Measurements from ENCODE around the gene LRFN5. TPM values are rescaled to one million over a fixed set of nuclear protein-coding genes. Genes with fewer than 3 reads are reported as not detected.
"Not testable (repeated sequence)": the region's sequence is repeated elsewhere in the genome, so short reads cannot be mapped to it uniquely, and the experiment has no call there.

The LRFN5 gene
- 1.3 TPM for polyA plus RNA-seq (2013, experiment 1 of 2)
- 1.2 TPM for polyA plus RNA-seq (2013, experiment 2 of 2)

- peak; percentile 54 for DNase-seq (ENCODE audit: low spot score)
- Histone ChIP-seq H3K27ac (replicated peaks; ENCODE audit: low read length) (no peak within 1 kb of the TSS), H4K8ac (ENCODE audit: low read depth, low read length) (no peak within 1 kb of the TSS), H3K36me3 (replicated peaks in 1 of 2; ENCODE audit: control insufficient read depth in 2 of 2, insufficient read depth in 2 of 2, low read length in 2 of 2) (no peaks in the 10 kb centered on the region), H2AFZ (ENCODE audit: low read length) (peak within 1 kb of the TSS; percentile 96), H3K4me1 (ENCODE audit: control insufficient read depth in 2 of 2, insufficient read depth in 1 of 2, low read depth in 1 of 2, low read length in 2 of 2) (peaks cover 9 to 13% of the 10 kb centered on the region in 2 donors), H3K9me3 (replicated peaks in 1 of 2; ENCODE audit: control insufficient read depth in 2 of 2, insufficient read depth in 1 of 2, low read depth in 1 of 2, low read length in 2 of 2) (no peaks in the 10 kb centered on the region), H2BK120ac (ENCODE audit: low read depth, low read length) (no peak within 1 kb of the TSS), H3K9ac (ENCODE audit: low read depth, low read length, poor library complexity) (peak within 1 kb of the TSS; percentile 89), H2BK5ac (ENCODE audit: low read length) (peak within 1 kb of the TSS; percentile 56), H3K27me3 (ENCODE audit: control insufficient read depth in 3 of 3, insufficient read depth in 3 of 3, low read depth in 1 of 3, low read length in 3 of 3) (peaks cover 10 to 47% (median 40%) of the 10 kb centered on the region in 3 experiments), H2AK5ac (ENCODE audit: low read depth, low read length) (no peak within 1 kb of the TSS), H3K4me3 (ENCODE audit: low read length in 2 of 2) (peak within 1 kb of the TSS; percentile 55 to 82), H3K18ac (ENCODE audit: low read length) (peak within 1 kb of the TSS; percentile 92), H2BK12ac (ENCODE audit: low read length) (no peak within 1 kb of the TSS), H3K4ac (ENCODE audit: low read length) (no peak within 1 kb of the TSS), H3K79me1 (ENCODE audit: low read depth, low read length) (no peaks in the 10 kb centered on the region), H3K14ac (ENCODE audit: low read length) (no peak within 1 kb of the TSS), H3K4me2 (ENCODE audit: insufficient read depth, low read length, poor library complexity, severe bottlenecking) (peak within 1 kb of the TSS; percentile 87), H2BK15ac (ENCODE audit: low read length) (no peak within 1 kb of the TSS), H3K23ac (ENCODE audit: low read depth, low read length, poor library complexity) (no peak within 1 kb of the TSS), H4K91ac (ENCODE audit: low read depth, low read length, poor library complexity) (no peak within 1 kb of the TSS)
- WGBS, 2 donors (ENCODE audit: extremely low coverage in 2 of 2, insufficient read length in 2 of 2, insufficient replicate concordance in 1 of 2) = no CpG with 5 or more reads among the region's 76 CpGs
Observed at GRCh38 chr14:41606532-41607303, at the start of gene LRFN5. LRFN5 (plus strand) TSS chr14:41606876.

- no peak overlapping the region for H2BK12ac ChIP-seq (ENCODE audit: low read length)
- no peak overlapping the region for H2AK5ac ChIP-seq (ENCODE audit: low read depth, low read length)
- no peak overlapping the region for H3K4me2 ChIP-seq (ENCODE audit: insufficient read depth, low read length, poor library complexity, severe bottlenecking)
- H2BK5ac ChIP-seq (ENCODE audit: low read length) = no peak overlapping the region
- no peaks in the 10 kb centered on the region for H3K36me3 ChIP-seq (replicated peaks in 1 of 2; ENCODE audit: control insufficient read depth in 2 of 2, insufficient read depth in 2 of 2, low read length in 2 of 2)
- H3K14ac ChIP-seq (ENCODE audit: low read length) = no peak overlapping the region
- no peak for DNase-seq (ENCODE audit: low spot score)
- H2BK120ac ChIP-seq (ENCODE audit: low read depth, low read length) = no peak overlapping the region
- no peak overlapping the region for H2AFZ ChIP-seq (ENCODE audit: low read length)
- no peaks in the 10 kb centered on the region for H3K79me1 ChIP-seq (ENCODE audit: low read depth, low read length)
- no peak overlapping the region for H3K27ac ChIP-seq (replicated peaks; ENCODE audit: low read length)
- H3K4me1 ChIP-seq (ENCODE audit: control insufficient read depth in 2 of 2, insufficient read depth in 1 of 2, low read depth in 1 of 2, low read length in 2 of 2) = peaks cover 0 to 2% of the 10 kb centered on the region in 2 donors
- no peak overlapping the region for H3K4me3 ChIP-seq (ENCODE audit: low read length in 2 of 2)
- H4K91ac ChIP-seq (ENCODE audit: low read depth, low read length, poor library complexity) = no peak overlapping the region
- H3K27me3 ChIP-seq (ENCODE audit: control insufficient read depth in 3 of 3, insufficient read depth in 3 of 3, low read depth in 1 of 3, low read length in 3 of 3) = no peaks in the 10 kb centered on the region
- no peak overlapping the region for H2BK15ac ChIP-seq (ENCODE audit: low read length)
- H3K9me3 ChIP-seq (replicated peaks in 1 of 2; ENCODE audit: control insufficient read depth in 2 of 2, insufficient read depth in 1 of 2, low read depth in 1 of 2, low read length in 2 of 2) = no peaks in the 10 kb centered on the region
- H3K4ac ChIP-seq (ENCODE audit: low read length) = no peak overlapping the region
- no peak overlapping the region for H3K18ac ChIP-seq (ENCODE audit: low read length)
- no peak overlapping the region for H3K9ac ChIP-seq (ENCODE audit: low read depth, low read length, poor library complexity)
- no peak overlapping the region for H3K23ac ChIP-seq (ENCODE audit: low read depth, low read length, poor library complexity)
- no peak overlapping the region for H4K8ac ChIP-seq (ENCODE audit: low read depth, low read length)
Observed at GRCh38 chr14:41558490-41558889, 48.2 kb upstream of the LRFN5 start.

GRCh38 chr14:41566864-41567263, 39.8 kb upstream of the LRFN5 start:
- DNase-seq (ENCODE audit: low spot score); H3K79me1 ChIP-seq (ENCODE audit: low read depth, low read length); H2AFZ ChIP-seq (ENCODE audit: low read length); H3K4ac ChIP-seq (ENCODE audit: low read length); H3K4me2 ChIP-seq (ENCODE audit: insufficient read depth, low read length, poor library complexity, severe bottlenecking); H2BK12ac ChIP-seq (ENCODE audit: low read length); H3K27ac ChIP-seq (replicated peaks; ENCODE audit: low read length); H3K27me3 ChIP-seq (ENCODE audit: control insufficient read depth in 3 of 3, insufficient read depth in 3 of 3, low read depth in 1 of 3, low read length in 3 of 3); H3K14ac ChIP-seq (ENCODE audit: low read length); H4K8ac ChIP-seq (ENCODE audit: low read depth, low read length); H3K4me1 ChIP-seq (ENCODE audit: control insufficient read depth in 2 of 2, insufficient read depth in 1 of 2, low read depth in 1 of 2, low read length in 2 of 2); H2AK5ac ChIP-seq (ENCODE audit: low read depth, low read length); H4K91ac ChIP-seq (ENCODE audit: low read depth, low read length, poor library complexity); H2BK120ac ChIP-seq (ENCODE audit: low read depth, low read length); H3K9me3 ChIP-seq (replicated peaks in 1 of 2; ENCODE audit: control insufficient read depth in 2 of 2, insufficient read depth in 1 of 2, low read depth in 1 of 2, low read length in 2 of 2); H3K23ac ChIP-seq (ENCODE audit: low read depth, low read length, poor library complexity); H3K36me3 ChIP-seq (replicated peaks in 1 of 2; ENCODE audit: control insufficient read depth in 2 of 2, insufficient read depth in 2 of 2, low read length in 2 of 2); H3K4me3 ChIP-seq (ENCODE audit: low read length in 2 of 2); H2BK15ac ChIP-seq (ENCODE audit: low read length); H2BK5ac ChIP-seq (ENCODE audit: low read length); H3K18ac ChIP-seq (ENCODE audit: low read length); H3K9ac ChIP-seq (ENCODE audit: low read depth, low read length, poor library complexity): not testable (repeated sequence)
- no CpG with 5 or more reads among the region's 3 CpGs for WGBS, 2 donors (ENCODE audit: extremely low coverage in 2 of 2, insufficient read length in 2 of 2, insufficient replicate concordance in 1 of 2)

- Histone ChIP-seq H2BK5ac (ENCODE audit: low read length) (no peak overlapping the region), H3K27ac (replicated peaks; ENCODE audit: low read length) (no peak overlapping the region), H3K4me2 (ENCODE audit: insufficient read depth, low read length, poor library complexity, severe bottlenecking) (no peak overlapping the region), H3K36me3 (replicated peaks in 1 of 2; ENCODE audit: control insufficient read depth in 2 of 2, insufficient read depth in 2 of 2, low read length in 2 of 2) (no peaks in the 10 kb centered on the region), H2AK5ac (ENCODE audit: low read depth, low read length) (no peak overlapping the region), H3K18ac (ENCODE audit: low read length) (no peak overlapping the region), H2BK15ac (ENCODE audit: low read length) (no peak overlapping the region), H3K27me3 (ENCODE audit: control insufficient read depth in 3 of 3, insufficient read depth in 3 of 3, low read depth in 1 of 3, low read length in 3 of 3) (no peaks in the 10 kb centered on the region), H3K4ac (ENCODE audit: low read length) (no peak overlapping the region), H2AFZ (ENCODE audit: low read length) (no peak overlapping the region), H4K8ac (ENCODE audit: low read depth, low read length) (no peak overlapping the region), H2BK120ac (ENCODE audit: low read depth, low read length) (no peak overlapping the region), H3K4me1 (ENCODE audit: control insufficient read depth in 2 of 2, insufficient read depth in 1 of 2, low read depth in 1 of 2, low read length in 2 of 2) (no peaks in the 10 kb centered on the region), H3K14ac (ENCODE audit: low read length) (no peak overlapping the region), H2BK12ac (ENCODE audit: low read length) (no peak overlapping the region), H3K79me1 (ENCODE audit: low read depth, low read length) (no peaks in the 10 kb centered on the region), H3K23ac (ENCODE audit: low read depth, low read length, poor library complexity) (no peak overlapping the region), H3K9ac (ENCODE audit: low read depth, low read length, poor library complexity) (no peak overlapping the region), H3K9me3 (replicated peaks in 1 of 2; ENCODE audit: control insufficient read depth in 2 of 2, insufficient read depth in 1 of 2, low read depth in 1 of 2, low read length in 2 of 2) (no peaks in the 10 kb centered on the region), H4K91ac (ENCODE audit: low read depth, low read length, poor library complexity) (no peak overlapping the region), H3K4me3 (ENCODE audit: low read length in 2 of 2) (no peak overlapping the region)
- DNase-seq (ENCODE audit: low spot score) = no peak
- WGBS, 2 donors (ENCODE audit: extremely low coverage in 2 of 2, insufficient read length in 2 of 2, insufficient replicate concordance in 1 of 2) = no CpG with 5 or more reads among the region's 2 CpGs
Observed at GRCh38 chr14:41568979-41569378, 37.7 kb upstream of the LRFN5 start.
